OCI-LY7 (cell line): ENCODE results near the gene SERTAD1. TPM values are rescaled to one million over a fixed set of nuclear protein-coding genes. Genes with fewer than 3 reads are reported as not detected.
"Not testable (repeated sequence)": the region's sequence is repeated elsewhere in the genome, so short reads cannot be mapped to it uniquely, and the experiment has no call there.

Source experiments
- BruUV-seq: library from RNA; stranded (reverse); fragments of 400-500 nt; replicated peaks from 2 replicates; lab custom pipeline; 2021; lab: Mats Ljungman, UMichigan
- CTCF ChIA-PET: fragments of 300-600 bp; sonication (Branson Sonifier 250); formaldehyde crosslinking; loops from one replicate; lab custom pipeline; 2022; ENCODE audit warnings: antibody characterized with exemption; ENCODE audit not compliant: unreplicated experiment; lab: Charles Lee
- POLR2A ChIA-PET: fragments of 300-600 bp; sonication (Branson Sonifier 250); formaldehyde crosslinking; loops from one replicate; lab custom pipeline; 2022; ENCODE audit warnings: antibody characterized with exemption; lab: Charles Lee
- DNase-seq: peaks from one replicate; pipeline ENCODE4 v3.0.0-alpha.2; 2015; ENCODE audit warnings: low spot score
- H2AFZ ChIP-seq: fragments of 200-600 bp; sonication (generic), shearing (Covaris generic); 2 replicates; pipeline ENCODE4 v1.6.1; 2014; ENCODE audit warnings: mild to moderate bottlenecking, antibody characterized with exemption, low read length, moderate library complexity
- H3K27ac ChIP-seq: fragments of 200-600 bp; sonication (generic); 2 replicates; pipeline ENCODE4 v1.5.1; 2014; ENCODE audit warnings: mixed run types, low read depth, mild to moderate bottlenecking, moderate library complexity, low read length, inconsistent platforms; ENCODE audit not compliant: poor library complexity, severe bottlenecking
- H3K36me3 ChIP-seq: fragments of 200-600 bp; sonication (generic); 2 replicates; pipeline ENCODE4 v1.6.1; 2014; ENCODE audit warnings: mild to moderate bottlenecking, antibody characterized with exemption, low read length, moderate library complexity, mixed read lengths; ENCODE audit not compliant: insufficient read depth
- H3K4me1 ChIP-seq: fragments of 200-600 bp; sonication (generic); 2 replicates; pipeline ENCODE4 v1.5.1; 2014; ENCODE audit warnings: mild to moderate bottlenecking, low read length; ENCODE audit not compliant: insufficient read depth, poor library complexity, severe bottlenecking
- H3K4me2 ChIP-seq: fragments of 200-600 bp; sonication (generic); 2 replicates; pipeline ENCODE4 v1.6.1; 2014; ENCODE audit warnings: mild to moderate bottlenecking, low read length
- H3K4me3 ChIP-seq: fragments of 200-600 bp; sonication (generic); 2 replicates; pipeline ENCODE4 v1.5.1; 2014; ENCODE audit warnings: mild to moderate bottlenecking, low read depth, low read length; ENCODE audit not compliant: poor library complexity, severe bottlenecking
- H3K79me2 ChIP-seq: fragments of 200-600 bp; sonication (generic); 2 replicates; pipeline ENCODE4 v1.6.1; 2016; ENCODE audit warnings: low read depth, mild to moderate bottlenecking, low read length, moderate library complexity, mixed read lengths; ENCODE audit not compliant: insufficient read depth
- H3K9me2 ChIP-seq: fragments of 200-600 bp; sonication (generic); 2 replicates; pipeline ENCODE4 v1.6.1; 2016; ENCODE audit warnings: mild to moderate bottlenecking, low read length, mixed read lengths; ENCODE audit not compliant: insufficient read depth
- H3K9me3 ChIP-seq: fragments of 200-600 bp; sonication (generic); 2 replicates; pipeline ENCODE4 v1.6.1; 2014; ENCODE audit warnings: mild to moderate bottlenecking, mixed run types, low read length, mixed read lengths
- H4K20me1 ChIP-seq: fragments of 200-600 bp; sonication (generic); 2 replicates; pipeline ENCODE4 v1.6.1; 2014; ENCODE audit warnings: mild to moderate bottlenecking, antibody characterized with exemption, low read length, moderate library complexity, mixed read lengths; ENCODE audit not compliant: insufficient read depth
- EZH2phosphoT487 ChIP-seq: fragments of 200-600 bp; sonication (generic); IDR thresholded peaks from 2 replicates; pipeline ENCODE4 v1.6.1; 2018; ENCODE audit warnings: low read depth, borderline replicate concordance, mild to moderate bottlenecking, mixed run types, antibody characterized with exemption, low read length, moderate library complexity, mixed read lengths
- intact Hi-C: fragments of 100-400 bp; cut with micrococcal nuclease; formaldehyde crosslinking; loops from one replicate; pipeline ENCODE4 v1.10.0; 2022; ENCODE audit not compliant: unreplicated experiment
- total RNA-seq, 2 experiments: library from RNA; depleted of rRNA in 1 of 2; stranded (reverse); fragments of >200 nt in 1 of 2; shearing (Covaris generic) in 1 of 2; gene quantifications; 2 replicates each; pipeline ENCODE4 v1.2.3, GENCODE V29; 2014 to 2022
- TF ChIP-seq, protein P1 (sequence below): fragments of 200-600 bp; sonication (generic); conservative IDR thresholded peaks from 2 replicates; pipeline ENCODE4 v1.5.1; 2014; ENCODE audit warnings: mild to moderate bottlenecking, antibody characterized with exemption, low read length, moderate library complexity, mixed read lengths

SERTAD1 gene
- total RNA-seq, 2 experiments from 2014 or later: 5.7 to 6.1 TPM

DNA sequence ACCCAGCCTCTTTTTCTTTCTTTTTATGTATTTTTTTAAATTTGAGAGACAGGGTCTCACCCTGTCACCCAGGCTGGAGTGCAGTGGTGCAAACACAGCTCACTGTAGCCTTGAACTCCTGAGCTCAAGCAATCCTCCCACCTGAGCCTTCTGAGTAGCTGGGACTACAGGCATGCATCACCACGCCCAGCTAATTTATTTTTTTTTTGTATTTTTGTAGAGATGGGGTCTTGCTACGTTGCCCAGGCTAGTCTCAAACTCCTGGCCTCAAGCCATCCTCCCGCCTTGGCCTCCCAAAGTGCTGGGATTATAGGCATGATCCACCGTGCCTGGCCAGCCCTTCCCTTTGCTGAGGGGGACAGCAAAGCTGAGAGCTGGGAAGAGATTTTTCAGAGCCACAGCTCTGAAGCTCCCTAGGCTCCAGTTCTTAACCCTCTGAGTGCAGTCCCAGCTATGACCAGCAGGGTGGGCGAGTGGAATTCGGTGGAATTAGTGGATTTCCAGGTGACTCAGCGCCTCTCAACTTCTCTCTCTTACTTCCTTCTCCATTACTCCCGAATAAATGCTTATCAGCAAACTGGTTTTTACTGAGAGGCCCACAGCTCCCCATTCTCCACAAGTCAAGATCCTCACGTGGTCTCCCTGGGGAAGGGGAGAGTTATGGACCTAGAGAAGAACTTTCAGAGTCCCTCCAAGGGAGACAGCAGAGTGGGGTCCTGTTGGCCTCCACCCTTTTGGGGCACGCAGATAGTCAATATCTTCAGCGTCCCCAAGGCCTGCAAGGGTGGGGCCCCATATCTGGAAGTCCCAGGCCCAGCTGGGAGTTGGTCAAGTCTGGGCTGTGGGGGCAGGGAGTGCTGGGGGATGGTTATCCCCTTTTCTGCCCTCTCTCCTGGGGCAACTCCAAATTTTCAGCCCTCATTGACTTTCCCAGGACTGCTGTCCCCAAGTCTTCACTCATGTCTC, 38.5 kb upstream of the SERTAD1 start:
- no peaks in the 10 kb centered on the region for H3K79me2 ChIP-seq
- peak; percentile 73 for DNase-seq
- intact Hi-C loops: loop anchor here (2.0 to 5.0 kb wide), 4 partner anchors 44 to 157 kb away; no protein-coding TSS in a partner anchor
- ChIA-PET CTCF (interaction anchor here (0.9 to 1.2 kb wide), 2 partner anchors 14 to 21 kb away, joined by 3 to 5 read pairs; no protein-coding TSS in a partner anchor), POLR2A (interaction anchor here (0.6 to 1.6 kb wide), 3 partner anchors 30 to 72 kb away, joined by 3 read pairs; partner anchors contain the start of gene SERTAD1)
- H3K4me2 ChIP-seq: peak overlapping the region; percentile 93
- H3K4me1 ChIP-seq: peaks cover 51% of the 10 kb centered on the region
- no peaks in the 10 kb centered on the region for H4K20me1 ChIP-seq
- peak overlapping the region; percentile 78 for H3K4me3 ChIP-seq
- no peaks in the 10 kb centered on the region for H3K36me3 ChIP-seq
- H3K27ac ChIP-seq: peak overlapping the region; percentile 29
- no peak for TF ChIP-seq EZH2phosphoT487
- TF ChIP-seq, protein P1, sequence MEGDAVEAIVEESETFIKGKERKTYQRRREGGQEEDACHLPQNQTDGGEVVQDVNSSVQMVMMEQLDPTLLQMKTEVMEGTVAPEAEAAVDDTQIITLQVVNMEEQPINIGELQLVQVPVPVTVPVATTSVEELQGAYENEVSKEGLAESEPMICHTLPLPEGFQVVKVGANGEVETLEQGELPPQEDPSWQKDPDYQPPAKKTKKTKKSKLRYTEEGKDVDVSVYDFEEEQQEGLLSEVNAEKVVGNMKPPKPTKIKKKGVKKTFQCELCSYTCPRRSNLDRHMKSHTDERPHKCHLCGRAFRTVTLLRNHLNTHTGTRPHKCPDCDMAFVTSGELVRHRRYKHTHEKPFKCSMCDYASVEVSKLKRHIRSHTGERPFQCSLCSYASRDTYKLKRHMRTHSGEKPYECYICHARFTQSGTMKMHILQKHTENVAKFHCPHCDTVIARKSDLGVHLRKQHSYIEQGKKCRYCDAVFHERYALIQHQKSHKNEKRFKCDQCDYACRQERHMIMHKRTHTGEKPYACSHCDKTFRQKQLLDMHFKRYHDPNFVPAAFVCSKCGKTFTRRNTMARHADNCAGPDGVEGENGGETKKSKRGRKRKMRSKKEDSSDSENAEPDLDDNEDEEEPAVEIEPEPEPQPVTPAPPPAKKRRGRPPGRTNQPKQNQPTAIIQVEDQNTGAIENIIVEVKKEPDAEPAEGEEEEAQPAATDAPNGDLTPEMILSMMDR: peak; percentile 84
- no peak overlapping the region; the same call in 1 of the 2 replicates for H2AFZ ChIP-seq
- no peaks in the 10 kb centered on the region for H3K9me2 ChIP-seq
- H3K9me3 ChIP-seq: no peaks in the 10 kb centered on the region
- BruUV-seq: TSS peak; percentile 54

DNA sequence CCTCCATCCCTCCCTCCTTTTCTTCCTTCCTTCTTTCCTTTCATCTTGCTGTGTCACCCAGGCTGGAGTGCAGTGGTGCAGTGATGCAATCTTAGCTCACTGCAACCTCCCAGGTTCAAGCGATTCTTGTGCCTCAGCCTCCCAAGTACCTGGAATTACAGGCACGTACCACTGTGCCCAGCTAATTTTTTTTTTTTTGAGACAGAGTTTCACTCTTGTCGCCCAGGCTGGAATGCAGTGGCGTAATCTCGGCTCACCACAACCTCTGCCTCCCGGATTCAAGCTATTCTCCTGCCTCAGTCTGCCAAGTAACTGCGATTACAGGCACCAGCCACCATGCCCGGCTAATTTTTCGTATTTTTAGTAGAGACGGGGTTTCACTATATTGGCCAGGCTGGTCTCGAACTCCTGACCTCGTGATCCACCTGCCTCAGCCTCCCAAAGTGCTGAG, 37.8 kb upstream of the SERTAD1 start:
- not testable (repeated sequence) for H3K79me2 ChIP-seq, DNase-seq, BruUV-seq, H4K20me1 ChIP-seq, H2AFZ ChIP-seq, H3K36me3 ChIP-seq, H3K9me3 ChIP-seq, H3K4me3 ChIP-seq, H3K4me2 ChIP-seq, H3K27ac ChIP-seq, H3K9me2 ChIP-seq
- peaks cover 51% of the 10 kb centered on the region for H3K4me1 ChIP-seq
- POLR2A ChIA-PET: interaction anchor here (0.6 to 0.9 kb wide), 2 partner anchors 38 to 73 kb away, joined by 3 read pairs; partner anchors contain the start of gene SERTAD1
- intact Hi-C loops: loop anchor here (2.0 to 5.0 kb wide), 4 partner anchors 43 to 156 kb away; no protein-coding TSS in a partner anchor
- CTCF ChIA-PET: interaction anchor here (0.9 to 1.2 kb wide), 2 partner anchors 15 to 20 kb away, joined by 3 to 5 read pairs; no protein-coding TSS in a partner anchor

DNA sequence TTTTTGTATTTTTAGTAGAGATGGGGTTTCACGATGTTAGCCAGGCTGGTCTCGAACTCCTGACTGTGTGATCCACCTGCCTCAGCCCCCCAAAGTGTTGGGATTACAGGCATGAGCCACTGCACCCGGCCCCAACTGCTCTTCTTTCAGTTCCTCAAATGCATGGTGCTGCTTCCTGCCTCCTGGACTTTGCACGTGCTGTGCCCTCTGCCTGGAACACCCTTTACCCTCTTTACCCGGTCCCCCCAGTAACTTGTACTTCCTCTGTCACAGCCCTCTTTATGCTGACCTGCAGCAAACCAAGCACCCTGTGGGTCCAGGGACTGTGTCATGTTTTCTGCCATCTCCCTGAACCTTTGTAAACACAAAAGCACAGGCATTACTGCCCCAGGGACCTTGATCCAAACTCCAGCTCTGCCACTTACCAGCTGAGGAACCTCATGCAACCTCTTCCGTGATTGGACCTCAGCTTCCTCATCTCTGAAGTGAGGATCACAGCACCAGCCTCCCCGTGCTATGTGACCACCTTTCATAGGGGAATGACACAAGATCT, 36.0 kb upstream of the SERTAD1 start:
- Histone ChIP-seq H3K4me3 (peak overlapping the region; percentile 2), H3K9me2 (no peaks in the 10 kb centered on the region), H4K20me1 (no peaks in the 10 kb centered on the region), H2AFZ (peak overlapping the region; percentile 76), H3K36me3 (no peaks in the 10 kb centered on the region), H3K4me1 (peaks cover 51% of the 10 kb centered on the region), H3K4me2 (peak overlapping the region; percentile 52), H3K9me3 (no peaks in the 10 kb centered on the region), H3K27ac (peak overlapping the region; percentile 76), H3K79me2 (no peaks in the 10 kb centered on the region)
- ChIA-PET CTCF (no interaction called here), POLR2A (interaction anchor here (0.7 kb wide), 3 partner anchors 51 to 142 kb away, joined by 3 to 5 read pairs (median 4); no protein-coding TSS in a partner anchor)
- no peak for TF ChIP-seq EZH2phosphoT487
- TF ChIP-seq, protein P1: no peak
- intact Hi-C loops: loop anchor here (5.0 kb wide), 2 partner anchors 54 to 154 kb away; no protein-coding TSS in a partner anchor
- DNase-seq: peak; percentile 91
- BruUV-seq: no TSS peak
